AG09319 (cell line): ENCODE measurements around the gene RPS6KA2.

Source experiments
- DNase-seq: peaks from one replicate; pipeline ENCODE4 v3.0.0-alpha.2; 2010; ENCODE audit warnings: low read depth; ENCODE audit errors: extremely low read depth
- TF ChIP-seq, protein P1 (sequence below): IDR thresholded peaks from 2 replicates; pipeline ENCODE4 v1.5.1; 2011; ENCODE audit warnings: low read depth, mild to moderate bottlenecking, inconsistent platforms, low read length, moderate library complexity

RPS6KA2 gene

DNA sequence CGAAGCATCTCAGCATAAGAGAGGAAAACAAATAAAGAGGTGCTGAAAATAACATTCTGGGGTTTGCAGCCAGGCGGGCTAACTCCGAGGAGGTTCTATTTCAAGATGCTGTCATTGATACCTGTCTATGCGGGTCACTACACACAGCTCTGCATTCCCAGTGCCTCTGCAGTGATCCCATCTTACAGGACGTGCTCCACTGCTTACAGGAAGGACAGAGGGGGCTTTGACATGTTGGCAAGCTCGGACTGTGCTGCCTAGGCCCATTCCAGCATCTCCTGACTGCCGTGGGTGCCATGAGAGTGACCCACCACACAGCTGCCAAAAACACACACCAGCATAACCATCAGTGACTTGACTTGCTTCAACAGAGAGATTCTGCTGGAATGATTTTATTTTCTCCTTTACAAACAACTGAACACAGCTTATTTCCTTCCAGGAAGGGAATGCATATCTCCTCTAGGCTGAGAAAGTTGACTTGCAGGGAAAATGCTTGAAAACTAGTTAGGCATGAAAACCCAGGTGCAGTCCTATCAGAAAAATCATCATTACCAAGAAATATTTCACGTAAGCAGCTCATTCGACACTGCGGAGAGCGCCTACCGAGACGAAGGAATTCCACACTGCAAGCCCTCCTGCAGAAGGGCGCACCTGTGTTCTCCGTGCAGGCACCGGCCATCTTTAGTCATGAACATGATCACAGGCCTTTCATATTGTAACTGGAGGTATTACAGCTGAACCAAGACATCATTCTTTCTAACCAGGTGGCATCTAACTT lies 103.1 kb downstream of the RPS6KA2 start:
- DNase-seq: no peak
- TF ChIP-seq, protein P1, sequence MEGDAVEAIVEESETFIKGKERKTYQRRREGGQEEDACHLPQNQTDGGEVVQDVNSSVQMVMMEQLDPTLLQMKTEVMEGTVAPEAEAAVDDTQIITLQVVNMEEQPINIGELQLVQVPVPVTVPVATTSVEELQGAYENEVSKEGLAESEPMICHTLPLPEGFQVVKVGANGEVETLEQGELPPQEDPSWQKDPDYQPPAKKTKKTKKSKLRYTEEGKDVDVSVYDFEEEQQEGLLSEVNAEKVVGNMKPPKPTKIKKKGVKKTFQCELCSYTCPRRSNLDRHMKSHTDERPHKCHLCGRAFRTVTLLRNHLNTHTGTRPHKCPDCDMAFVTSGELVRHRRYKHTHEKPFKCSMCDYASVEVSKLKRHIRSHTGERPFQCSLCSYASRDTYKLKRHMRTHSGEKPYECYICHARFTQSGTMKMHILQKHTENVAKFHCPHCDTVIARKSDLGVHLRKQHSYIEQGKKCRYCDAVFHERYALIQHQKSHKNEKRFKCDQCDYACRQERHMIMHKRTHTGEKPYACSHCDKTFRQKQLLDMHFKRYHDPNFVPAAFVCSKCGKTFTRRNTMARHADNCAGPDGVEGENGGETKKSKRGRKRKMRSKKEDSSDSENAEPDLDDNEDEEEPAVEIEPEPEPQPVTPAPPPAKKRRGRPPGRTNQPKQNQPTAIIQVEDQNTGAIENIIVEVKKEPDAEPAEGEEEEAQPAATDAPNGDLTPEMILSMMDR: no peak

DNA sequence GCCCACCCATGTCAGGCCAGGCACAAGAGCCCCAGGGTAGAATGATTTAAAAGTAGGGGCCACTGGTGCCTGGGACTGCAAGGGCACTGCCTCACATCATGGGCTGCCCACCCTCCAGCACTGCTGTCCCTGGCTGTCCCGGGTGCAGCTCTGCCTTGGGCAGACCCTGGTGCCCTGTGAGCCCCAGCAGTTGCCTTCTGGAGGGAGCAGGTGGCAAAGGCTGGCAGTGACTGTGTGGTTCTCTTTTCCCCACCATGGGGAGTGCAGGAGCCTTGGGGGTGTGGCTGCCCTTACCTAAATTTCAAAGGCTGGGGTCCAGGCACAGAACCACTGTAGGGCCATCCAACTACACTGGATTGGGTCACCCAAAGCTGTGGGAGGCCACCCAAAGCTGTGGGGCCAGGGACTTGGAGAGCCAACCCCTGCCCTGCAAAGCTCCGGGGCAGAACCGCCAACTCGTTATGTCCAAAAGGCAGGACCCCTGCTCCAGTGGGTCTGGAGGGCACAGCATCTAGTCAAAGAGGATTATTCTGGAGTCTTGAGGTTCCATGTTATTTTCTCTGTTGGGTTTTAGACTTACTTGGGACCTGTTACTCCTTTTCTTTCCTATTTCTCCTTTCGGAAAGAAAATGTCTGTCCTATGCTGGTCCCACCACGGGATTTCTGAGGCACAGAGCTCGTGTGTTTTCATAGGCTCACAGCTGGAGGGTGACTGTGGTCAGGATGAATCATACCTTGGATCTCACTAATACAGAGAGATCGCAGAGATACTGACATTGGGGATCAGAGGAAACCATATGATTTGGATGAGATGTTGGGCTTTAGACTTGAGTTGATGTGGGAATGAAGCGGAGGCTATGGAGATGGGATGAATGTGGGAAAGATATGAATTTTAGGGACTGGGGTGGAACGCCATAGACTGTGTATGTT lies 105.9 kb downstream of the RPS6KA2 start:
- no peak for DNase-seq
- TF ChIP-seq, protein P1: no peak

DNA sequence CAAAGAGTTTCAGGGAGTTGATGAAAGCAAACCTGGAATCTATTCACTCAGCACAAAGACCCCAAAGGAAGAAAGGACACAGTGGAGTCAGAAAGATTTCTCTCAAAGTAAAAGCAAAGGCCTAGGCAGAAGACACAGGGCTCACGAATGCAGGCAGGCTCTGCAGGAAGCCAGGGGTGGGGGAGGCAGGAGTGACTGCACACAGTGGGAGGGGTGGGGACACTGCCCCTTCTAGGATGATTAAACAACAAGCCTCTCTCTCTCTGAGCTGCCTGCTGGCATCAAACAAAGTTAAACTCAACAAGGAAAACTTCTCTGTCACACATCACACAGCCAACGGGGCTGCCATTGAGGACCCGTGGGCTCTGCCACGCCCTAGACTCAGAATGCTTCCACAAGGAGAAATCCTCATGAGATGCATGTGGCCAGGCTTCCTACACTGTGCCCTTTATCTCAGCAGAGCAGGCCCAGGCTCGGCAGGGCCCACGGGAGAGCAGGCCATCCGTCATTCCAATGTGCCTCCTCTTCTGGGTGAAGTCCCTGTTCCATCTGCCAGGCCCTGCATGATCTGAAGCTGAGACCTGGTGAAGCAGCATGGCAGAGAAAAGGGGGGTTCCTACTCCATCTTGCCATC lies 110.7 kb downstream of the RPS6KA2 start:
- TF ChIP-seq, protein P1: no peak
- DNase-seq: no peak

DNA sequence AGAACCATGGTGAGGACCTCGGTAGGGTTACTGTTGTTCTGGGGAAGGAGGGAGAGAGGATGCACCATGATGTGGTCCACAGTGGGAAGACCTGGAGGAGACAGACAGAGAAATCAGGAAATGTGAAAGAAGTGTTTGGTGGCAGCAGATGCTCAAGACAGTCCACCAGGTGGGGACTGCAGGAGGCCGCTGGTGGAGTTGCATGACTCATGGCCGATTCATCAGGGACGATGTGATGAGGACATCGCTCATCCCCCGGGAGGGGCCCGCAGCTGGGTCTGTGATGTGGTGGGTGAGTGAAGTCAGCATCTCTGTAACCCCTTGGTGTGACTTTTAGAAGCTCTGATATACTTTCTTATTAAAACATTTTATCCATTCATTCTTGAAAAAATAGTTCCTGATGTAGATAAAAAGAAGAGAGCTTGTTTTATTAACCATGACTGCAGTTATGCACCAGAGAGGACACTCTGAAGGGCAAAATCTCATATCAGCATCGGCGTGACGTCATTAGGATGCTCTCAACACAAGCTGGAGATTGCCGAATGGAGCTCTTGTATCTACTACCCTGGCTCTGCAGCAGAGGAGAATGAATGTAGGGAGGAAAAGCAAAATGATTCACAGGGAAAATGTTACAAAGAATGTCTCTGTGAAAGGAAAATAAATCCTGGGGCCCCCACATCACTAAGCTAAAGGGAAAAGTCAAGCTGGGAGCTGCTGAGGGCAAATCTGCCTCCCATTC lies 111.8 kb downstream of the RPS6KA2 start:
- peak; percentile 28 for DNase-seq
- TF ChIP-seq, protein P1: peak; percentile 42

DNA sequence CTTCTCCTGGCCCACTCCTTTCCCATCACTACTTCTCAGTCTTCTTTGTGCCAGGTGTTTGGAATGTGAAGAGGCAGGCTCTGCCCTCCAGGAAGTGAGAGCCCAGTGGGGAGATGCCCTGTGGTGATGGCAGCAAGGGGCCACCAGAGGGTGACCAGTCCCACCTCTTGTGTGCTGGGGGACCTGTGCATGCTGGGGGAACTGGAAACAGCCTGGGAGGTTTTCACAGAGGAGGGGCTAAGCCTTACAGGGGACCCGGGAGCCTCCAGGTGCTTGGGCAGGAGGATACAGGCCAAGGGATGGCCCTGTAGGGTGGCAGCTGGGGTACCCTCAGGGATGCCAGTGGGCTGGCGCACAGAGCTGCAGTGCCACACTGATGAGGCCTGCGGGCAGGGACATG lies 112.9 kb downstream of the RPS6KA2 start:
- TF ChIP-seq, protein P1: no peak; the same call in 1 of the 2 replicates
- DNase-seq: no peak

DNA sequence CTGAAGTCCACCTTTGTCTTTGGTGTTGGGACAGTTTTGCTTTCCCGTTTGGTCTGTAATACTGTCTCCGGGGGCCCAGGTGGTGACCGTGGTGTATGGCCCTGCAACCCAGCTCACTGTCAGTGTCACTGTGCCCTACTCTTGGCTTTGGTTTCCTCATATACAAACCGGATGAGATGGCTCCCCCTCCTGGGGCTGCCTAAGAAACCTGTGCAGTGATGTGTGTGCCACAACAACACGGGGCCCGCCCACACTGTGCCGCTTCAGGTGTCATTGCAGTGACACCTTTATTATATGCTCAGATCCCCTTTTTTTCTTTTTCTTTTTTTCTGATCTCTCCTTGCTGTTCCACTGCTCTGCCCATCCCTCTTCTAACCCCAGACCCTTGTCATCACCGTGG lies 114.5 kb downstream of the RPS6KA2 start:
- TF ChIP-seq, protein P1: no peak
- DNase-seq: no peak
